HG03135 (cell line): ENCODE results near the gene FPR3.
"Not testable (repeated sequence)": the region's sequence is repeated elsewhere in the genome, so short reads cannot be mapped to it uniquely, and the experiment has no call there.

Experiments
- ATAC-seq: cut with Tn5 transposase; IDR thresholded peaks from one replicate; pipeline ENCODE4 v1.9.1; 2021; ENCODE audit warnings: mild to moderate bottlenecking, moderate library complexity; ENCODE audit not compliant: unreplicated experiment

FPR3 gene, protein sequence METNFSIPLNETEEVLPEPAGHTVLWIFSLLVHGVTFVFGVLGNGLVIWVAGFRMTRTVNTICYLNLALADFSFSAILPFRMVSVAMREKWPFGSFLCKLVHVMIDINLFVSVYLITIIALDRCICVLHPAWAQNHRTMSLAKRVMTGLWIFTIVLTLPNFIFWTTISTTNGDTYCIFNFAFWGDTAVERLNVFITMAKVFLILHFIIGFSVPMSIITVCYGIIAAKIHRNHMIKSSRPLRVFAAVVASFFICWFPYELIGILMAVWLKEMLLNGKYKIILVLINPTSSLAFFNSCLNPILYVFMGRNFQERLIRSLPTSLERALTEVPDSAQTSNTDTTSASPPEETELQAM

DNA sequence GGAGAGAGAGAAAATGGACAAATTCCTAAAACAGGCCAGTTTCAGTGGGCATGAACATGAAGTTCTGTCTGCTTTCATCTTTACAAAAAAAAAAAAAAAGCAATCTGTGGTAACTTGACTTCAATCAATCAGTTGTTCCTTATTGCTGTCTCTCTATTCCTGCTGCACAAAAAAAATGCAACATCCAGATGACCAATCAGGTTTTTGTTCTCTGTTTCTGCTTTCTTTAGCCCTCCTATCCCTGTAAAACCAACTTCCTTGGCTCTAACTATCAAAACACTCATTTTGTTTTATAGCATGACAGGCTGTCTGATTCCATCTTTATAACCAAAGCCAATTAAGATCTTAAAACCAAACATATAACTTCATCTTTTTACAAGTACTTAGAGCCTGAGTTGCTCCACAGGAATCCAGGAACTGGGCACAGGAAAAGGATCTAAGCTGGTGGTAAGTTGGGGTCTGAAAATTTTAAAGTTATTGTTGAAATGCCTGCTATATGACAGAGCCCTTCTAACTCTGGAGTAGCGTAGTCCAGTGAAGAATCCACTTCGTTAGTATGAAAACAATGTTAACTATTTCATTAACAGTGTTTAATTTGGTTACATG, at the start of gene FPR3:
TSS of gene FPR3 (plus strand) at position 273 of the 606 bp plus-strand sequence. CDS start 28,592 bp downstream, outside the sequence.
- ATAC-seq, result no peak

DNA sequence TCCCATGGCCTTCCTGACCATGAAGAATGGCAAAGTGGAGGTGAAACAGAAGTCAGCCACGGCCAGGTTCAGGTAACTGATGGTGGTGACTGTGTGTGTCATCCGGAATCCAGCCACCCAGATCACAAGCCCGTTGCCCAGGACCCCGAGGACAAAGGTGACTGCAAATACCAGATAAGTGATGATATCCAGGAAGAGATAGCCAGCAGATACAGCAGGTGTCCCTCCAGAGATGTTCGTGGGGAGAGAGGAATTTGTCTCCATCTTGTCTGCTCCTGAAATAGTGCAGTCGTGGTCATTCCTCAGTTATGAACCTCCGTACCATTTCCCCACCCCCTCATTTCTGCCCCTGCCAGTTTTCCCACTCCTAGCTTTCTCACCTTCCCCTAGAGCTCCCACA, 48.2 kb upstream of the FPR3 start:
- no peak for ATAC-seq

DNA sequence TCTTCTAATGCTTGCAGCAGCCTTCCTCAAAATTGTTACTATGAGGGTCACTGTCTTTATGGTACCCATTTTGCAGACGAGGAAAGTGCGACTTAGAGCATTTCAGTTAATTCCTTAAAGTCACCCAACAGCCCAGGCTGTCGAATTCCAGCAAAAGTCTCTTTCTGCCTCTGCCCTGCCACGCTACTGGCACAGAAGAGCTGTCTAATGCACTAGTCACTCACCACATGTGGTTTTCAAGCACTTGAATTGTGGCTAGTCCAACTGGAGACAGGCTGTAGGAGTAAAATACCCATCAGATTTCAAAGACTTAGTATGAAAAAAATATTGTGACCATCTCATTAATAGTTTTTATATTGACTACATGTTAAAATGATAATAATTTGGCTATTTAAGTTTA, 45.0 kb upstream of the FPR3 start:
- no peak for ATAC-seq

DNA sequence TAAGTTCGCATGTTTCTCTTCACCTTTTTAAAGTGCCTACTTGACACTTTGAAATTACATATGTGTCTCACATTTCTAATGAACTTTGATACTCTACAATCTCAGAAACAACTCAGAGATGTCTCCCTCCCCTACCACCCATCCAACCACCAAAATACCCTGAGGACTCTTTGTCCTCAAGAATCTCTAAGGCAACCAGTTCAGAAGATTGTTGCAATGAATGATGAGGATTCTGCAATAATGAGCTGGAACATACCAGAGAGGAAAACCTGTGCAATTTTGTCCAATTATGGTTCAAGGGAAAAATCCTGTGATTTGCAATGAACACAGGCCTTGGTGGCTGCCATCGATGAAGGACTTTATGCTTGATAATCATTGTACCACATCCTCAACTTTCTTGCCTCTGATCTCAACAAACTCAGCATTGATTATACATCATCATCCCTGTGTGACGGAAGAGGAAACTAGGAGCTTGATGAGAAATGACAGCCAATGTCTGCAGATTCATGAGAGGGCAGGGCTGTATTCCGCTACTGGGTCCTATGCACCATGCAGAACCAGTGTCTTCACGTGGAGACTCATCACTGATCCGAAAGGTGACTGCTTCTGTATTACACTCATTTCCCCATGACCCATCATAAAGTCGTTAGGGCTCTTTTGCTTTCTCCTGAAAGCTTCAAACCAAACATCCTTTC, 44.4 kb upstream of the FPR3 start:
- ATAC-seq, result no peak

DNA sequence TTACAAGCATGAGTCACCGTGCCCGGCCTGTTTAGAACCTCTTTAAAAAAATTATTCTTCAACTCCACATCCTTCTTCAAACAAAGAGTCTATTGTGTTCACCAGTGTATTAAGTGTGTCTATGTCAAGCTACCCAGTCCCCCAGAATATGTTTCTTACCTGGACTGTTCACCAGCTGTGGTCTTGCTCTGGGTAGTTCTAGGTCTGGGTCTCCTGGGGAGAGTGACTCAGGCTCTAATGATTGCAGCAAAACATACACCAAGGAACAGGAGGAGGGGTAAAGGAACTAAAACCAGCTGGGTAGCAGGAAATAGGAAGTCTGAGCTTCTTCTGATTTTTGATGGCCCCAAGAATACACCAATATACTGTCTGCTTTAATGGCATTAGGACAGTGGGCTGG, 43.3 kb upstream of the FPR3 start, which contains the start of gene FPR1:
TSS of gene FPR1 (minus strand) at position 224 of the 400 bp plus-strand sequence. CDS start 4,884 bp downstream, outside the sequence.
- no peak for ATAC-seq

DNA sequence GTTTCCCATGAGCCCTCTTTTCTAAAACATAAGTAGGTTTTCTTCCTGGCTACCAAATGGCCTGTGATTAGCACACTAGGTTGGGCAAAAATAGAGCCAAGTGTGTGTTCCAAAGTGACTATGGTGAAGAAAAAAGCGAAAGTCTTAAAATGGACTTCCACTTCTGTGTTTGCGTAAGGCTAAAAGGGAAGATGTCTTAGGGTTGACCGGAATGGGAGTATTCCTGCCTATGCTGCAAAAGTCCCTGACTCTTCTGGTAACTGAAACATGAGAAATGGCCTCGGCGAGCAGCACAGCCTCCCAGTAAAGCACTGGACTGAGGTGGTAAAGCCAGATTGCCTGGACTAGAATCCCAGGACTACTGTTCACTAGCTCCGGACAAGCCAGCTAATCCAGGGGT, 40.8 kb upstream of the FPR3 start:
- no peak for ATAC-seq

DNA sequence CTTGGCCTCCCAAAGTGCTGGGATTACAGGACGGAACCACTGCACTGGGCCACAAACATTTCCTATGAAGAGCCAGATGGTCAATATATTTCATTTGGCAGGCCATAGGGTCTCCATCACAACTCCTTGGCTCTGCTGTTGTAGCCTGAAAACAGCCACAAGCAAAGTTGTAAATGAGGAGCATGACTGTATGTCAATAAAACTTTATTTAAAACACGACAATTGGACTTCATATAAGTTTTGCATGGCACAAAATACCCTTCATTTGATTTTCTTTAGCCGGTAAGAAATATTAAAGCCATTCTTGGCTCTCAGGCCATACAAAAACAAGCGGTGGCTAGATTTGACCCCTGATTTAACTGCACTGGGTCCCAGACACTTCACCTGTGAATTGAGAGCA, 40.2 kb upstream of the FPR3 start:
- ATAC-seq, result no peak

- no peak for ATAC-seq
Measured at GRCh38 chr19:51755571-51755970, 39.4 kb upstream of the FPR3 start.

GRCh38 chr19:51760697-51761356, 34.1 kb upstream of the FPR3 start, which contains the start of gene FPR2:
FPR2 (plus strand) TSS chr19:51761180; CDS start chr19:51768659, 7,479 bp downstream.
- ATAC-seq, result no peak

- no peak for ATAC-seq
Measured at GRCh38 chr19:51761696-51762095, 33.3 kb upstream of the FPR3 start.

GRCh38 chr19:51765086-51765485, 29.9 kb upstream of the FPR3 start:
- ATAC-seq, result no peak

DNA sequence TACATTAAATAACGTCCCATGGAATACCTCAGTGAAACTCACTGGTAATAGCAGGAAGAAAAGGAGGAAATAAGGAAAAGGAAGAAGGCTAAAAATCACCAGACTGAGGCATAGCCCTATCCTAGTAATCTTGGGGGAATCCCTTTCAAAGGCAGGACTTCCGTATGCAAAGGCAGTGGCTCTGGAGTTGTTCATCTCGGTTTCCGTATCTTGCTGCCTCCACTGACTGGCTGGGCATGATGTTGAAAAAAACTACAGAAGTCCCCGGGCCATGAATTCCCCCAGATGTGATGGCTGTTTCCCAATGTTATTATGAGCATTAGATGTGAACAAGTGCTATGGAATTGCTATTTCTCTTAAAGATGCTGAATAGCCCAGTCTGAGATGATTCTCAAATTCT, 28.5 kb upstream of the FPR3 start:
- ATAC-seq, result no peak

- ATAC-seq, result no peak
Measured at GRCh38 chr19:51771376-51772130, 23.4 kb upstream of the FPR3 start.

DNA sequence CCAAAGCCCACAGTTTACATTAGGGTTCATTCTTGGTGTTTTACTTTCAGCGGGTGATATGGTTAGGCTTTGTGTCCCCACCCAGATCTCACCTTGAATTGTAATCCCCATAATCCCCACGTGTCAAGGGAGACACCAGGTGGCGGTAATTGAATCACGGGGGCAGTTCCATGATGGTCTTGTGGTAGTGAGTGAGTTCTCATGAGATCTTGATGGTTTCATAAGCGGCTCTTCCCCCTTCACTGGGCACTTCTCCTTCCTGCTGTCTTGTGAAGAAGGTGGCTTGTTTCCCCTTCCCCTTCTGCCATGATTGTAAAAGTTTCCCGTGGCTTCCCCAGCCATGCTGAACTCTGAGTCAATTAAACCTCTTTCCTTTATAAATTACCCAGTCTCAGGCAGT, 22.0 kb upstream of the FPR3 start:
- no peak for ATAC-seq

DNA sequence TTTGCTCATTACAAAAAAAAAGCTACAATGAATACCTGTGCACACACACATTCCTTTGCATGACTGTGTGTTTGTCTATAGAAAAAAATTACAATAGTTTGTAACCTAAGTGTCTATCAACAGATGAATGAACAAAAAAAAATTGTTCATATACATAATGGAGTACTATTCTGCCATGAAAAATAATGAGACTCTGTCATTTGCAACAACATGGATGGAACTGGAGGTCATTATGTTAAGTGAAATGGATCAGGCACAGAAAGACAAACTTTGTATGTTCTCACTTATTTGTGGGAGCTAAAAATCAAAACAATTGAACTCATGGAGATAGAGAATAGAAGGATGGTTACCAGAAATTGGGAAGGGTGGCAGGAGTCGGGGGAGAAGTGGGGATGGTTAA, 18.4 kb upstream of the FPR3 start:
- not testable (repeated sequence) for ATAC-seq

GRCh38 chr19:51777570-51778462, 17.1 kb upstream of the FPR3 start:
- no peak for ATAC-seq

GRCh38 chr19:51779181-51779580, 15.8 kb upstream of the FPR3 start:
- ATAC-seq, result no peak

- ATAC-seq, result no peak
Measured at GRCh38 chr19:51779703-51780102, 15.3 kb upstream of the FPR3 start.

DNA sequence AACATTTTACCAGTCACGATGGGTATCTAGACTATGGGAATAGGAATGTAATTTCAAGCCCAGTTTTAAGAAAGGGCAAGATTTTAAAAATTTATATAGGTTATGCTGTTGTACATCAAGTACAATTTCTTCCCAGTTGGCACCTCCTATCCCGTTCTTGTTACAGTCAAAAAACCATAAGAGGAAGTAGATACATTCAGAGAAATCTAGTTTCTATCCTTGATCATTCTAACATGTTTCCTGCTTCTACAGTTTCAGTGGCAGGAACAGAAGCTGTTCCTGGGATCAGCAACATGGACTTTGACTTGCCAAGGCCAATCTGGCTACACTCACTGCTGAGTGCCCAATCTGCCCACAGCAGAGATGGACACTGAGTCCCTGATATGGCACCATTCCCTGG, 14.7 kb upstream of the FPR3 start:
- ATAC-seq, result no peak

- no peak for ATAC-seq
Measured at GRCh38 chr19:51781999-51782398, 13.0 kb upstream of the FPR3 start.
